Left lobe of liver (tissue), 2 donors: ENCODE measurements around the gene SLC16A8. TPM values are rescaled to one million over a fixed set of nuclear protein-coding genes. Genes with fewer than 3 reads are reported as not detected.
"Not testable (repeated sequence)": the region's sequence is repeated elsewhere in the genome, so short reads cannot be mapped to it uniquely, and the experiment has no call there.

ENCODE experiments used
- ATAC-seq: fragments of 200-7000 bp; cut with Tn5 transposase; one replicate; pipeline ENCODE4 v1.9.1; 2020; ENCODE audit warnings: mild to moderate bottlenecking, moderate library complexity
- DNase-seq: peaks from one replicate; pipeline ENCODE4 v3.0.0-alpha.2; 2020; ENCODE audit warnings: low spot score
- total RNA-seq: library from RNA; stranded (reverse); gene quantifications from one replicate; pipeline ENCODE4 v1.2.1, GENCODE V29; 2021
- donor health status: DM: no; HTN: no; CAD: no; lungs with moderate emphysema.
- donor health status: DM: no; HTN: yes; CAD: no.

Gene SLC16A8
- total RNA-seq, 1 donor from 2014 or later = not detected

GRCh38 chr22:38051261-38051660 is 32.7 kb downstream of the SLC16A8 start:
- DNase-seq (no peak), ATAC-seq (no peak)

GRCh38 chr22:38050720-38051119 is 33.3 kb downstream of the SLC16A8 start:
- DNase-seq (no peak), ATAC-seq (no peak)

- DNase-seq = no peak
These were observed 34.0 kb downstream of the SLC16A8 start for GRCh38 chr22:38049812-38050619.

GRCh38 chr22:38046070-38046748 is 37.8 kb downstream of the SLC16A8 start:
- DNase-seq (no peak), ATAC-seq (no peak)

More at GRCh38 chr22:38049812-38050619, 34.0 kb downstream of the SLC16A8 start:
- ATAC-seq = no peak

GRCh38 chr22:38043151-38044039 is 40.6 kb downstream of the SLC16A8 start:
- no peak for ATAC-seq
- DNase-seq = no peak

GRCh38 chr22:38042488-38042790 is 41.5 kb downstream of the SLC16A8 start:
- ATAC-seq (no peak), DNase-seq (no peak)

GRCh38 chr22:38041760-38042487 is 42.1 kb downstream of the SLC16A8 start:
- DNase-seq = no peak
- ATAC-seq = peak; percentile 43

GRCh38 chr22:38040953-38041759 is 42.8 kb downstream of the SLC16A8 start:
- ATAC-seq (no peak), DNase-seq (no peak)

- ATAC-seq = no peak
These were observed 44.8 kb downstream of the SLC16A8 start for GRCh38 chr22:38038890-38039812.

GRCh38 chr22:38038426-38038825 is 45.6 kb downstream of the SLC16A8 start:
- ATAC-seq = no peak
- no peak for DNase-seq

More at GRCh38 chr22:38038890-38039812, 44.8 kb downstream of the SLC16A8 start:
- DNase-seq = no peak

- ATAC-seq, DNase-seq: not testable (repeated sequence)
These were observed 46.4 kb downstream of the SLC16A8 start for GRCh38 chr22:38037367-38038150.

GRCh38 chr22:38036392-38037062 is 47.5 kb downstream of the SLC16A8 start:
- ATAC-seq (no peak), DNase-seq (no peak)

- DNase-seq = no peak
- ATAC-seq = no peak
These were observed 48.5 kb downstream of the SLC16A8 start for GRCh38 chr22:38035530-38035885.

GRCh38 chr22:38034884-38035529 is 49.0 kb downstream of the SLC16A8 start:
- ATAC-seq = no peak
- DNase-seq = no peak

- DNase-seq = peak; percentile 61
- ATAC-seq = peak; percentile 71
These were observed 49.6 kb downstream of the SLC16A8 start for GRCh38 chr22:38034278-38034882.

GRCh38 chr22:38033522-38034277 is 50.3 kb downstream of the SLC16A8 start:
- ATAC-seq (peak; percentile 24), DNase-seq (no peak)
